ENCODE results near the gene NKIRAS1. TPM values are rescaled to one million over a fixed set of nuclear protein-coding genes. Genes with fewer than 3 reads are reported as not detected.

Gene NKIRAS1
- total RNA-seq, 1 experiment from 2014 or later = 8.9 TPM

DNA sequence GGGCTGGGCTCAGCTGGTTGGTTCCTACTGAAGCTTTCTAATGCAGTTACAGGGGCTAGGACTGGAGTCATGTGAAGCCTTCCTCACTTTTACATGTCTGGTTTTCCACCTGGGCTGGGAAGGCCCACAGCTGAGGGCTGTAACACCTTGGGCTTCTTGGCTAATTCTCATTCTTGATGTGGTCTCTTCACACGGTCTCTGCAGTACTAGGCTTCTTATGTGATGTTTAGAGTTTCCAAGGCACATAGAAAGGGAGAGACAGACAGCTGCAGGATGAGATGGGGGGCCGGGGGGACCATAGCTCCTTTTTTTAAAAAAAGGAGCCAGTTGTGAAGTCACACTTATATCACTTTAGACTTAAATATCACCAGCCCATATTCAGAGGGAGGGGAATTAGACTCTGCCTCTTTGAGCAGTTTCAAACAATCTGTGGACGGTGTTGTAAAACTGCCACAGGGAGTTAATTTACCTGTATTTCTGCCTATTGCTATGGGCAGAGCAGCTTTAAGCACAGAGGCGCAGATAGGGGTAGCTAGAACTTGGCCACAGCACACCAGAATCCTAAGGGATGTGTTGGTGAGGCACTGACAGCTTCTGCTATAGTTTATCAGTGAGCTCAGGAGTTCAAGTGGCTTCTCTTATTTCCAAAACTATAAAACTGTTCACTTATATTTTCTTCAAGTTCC lies 46.7 kb downstream of the NKIRAS1 start:
- H3K27me3 ChIP-seq (ENCODE audit: control insufficient read depth, insufficient read depth, low read length) = no peaks in the 10 kb centered on the region
- DNase-seq (ENCODE audit: low read depth, low spot score) (no peak), ATAC-seq (no peak)
- intact Hi-C loops (cut with micrococcal nuclease; ENCODE audit: unreplicated experiment) = no loop called here
- no peaks in the 10 kb centered on the region for H3K36me3 ChIP-seq (ENCODE audit: control insufficient read depth, insufficient read depth, low read length)
- TF ChIP-seq, protein P1, sequence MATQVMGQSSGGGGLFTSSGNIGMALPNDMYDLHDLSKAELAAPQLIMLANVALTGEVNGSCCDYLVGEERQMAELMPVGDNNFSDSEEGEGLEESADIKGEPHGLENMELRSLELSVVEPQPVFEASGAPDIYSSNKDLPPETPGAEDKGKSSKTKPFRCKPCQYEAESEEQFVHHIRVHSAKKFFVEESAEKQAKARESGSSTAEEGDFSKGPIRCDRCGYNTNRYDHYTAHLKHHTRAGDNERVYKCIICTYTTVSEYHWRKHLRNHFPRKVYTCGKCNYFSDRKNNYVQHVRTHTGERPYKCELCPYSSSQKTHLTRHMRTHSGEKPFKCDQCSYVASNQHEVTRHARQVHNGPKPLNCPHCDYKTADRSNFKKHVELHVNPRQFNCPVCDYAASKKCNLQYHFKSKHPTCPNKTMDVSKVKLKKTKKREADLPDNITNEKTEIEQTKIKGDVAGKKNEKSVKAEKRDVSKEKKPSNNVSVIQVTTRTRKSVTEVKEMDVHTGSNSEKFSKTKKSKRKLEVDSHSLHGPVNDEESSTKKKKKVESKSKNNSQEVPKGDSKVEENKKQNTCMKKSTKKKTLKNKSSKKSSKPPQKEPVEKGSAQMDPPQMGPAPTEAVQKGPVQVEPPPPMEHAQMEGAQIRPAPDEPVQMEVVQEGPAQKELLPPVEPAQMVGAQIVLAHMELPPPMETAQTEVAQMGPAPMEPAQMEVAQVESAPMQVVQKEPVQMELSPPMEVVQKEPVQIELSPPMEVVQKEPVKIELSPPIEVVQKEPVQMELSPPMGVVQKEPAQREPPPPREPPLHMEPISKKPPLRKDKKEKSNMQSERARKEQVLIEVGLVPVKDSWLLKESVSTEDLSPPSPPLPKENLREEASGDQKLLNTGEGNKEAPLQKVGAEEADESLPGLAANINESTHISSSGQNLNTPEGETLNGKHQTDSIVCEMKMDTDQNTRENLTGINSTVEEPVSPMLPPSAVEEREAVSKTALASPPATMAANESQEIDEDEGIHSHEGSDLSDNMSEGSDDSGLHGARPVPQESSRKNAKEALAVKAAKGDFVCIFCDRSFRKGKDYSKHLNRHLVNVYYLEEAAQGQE (IDR thresholded peaks at IDR 0.05; ENCODE audit: insufficient read depth in 1 of 2, low read depth in 2 of 2, low read length in 1 of 2) = no peak
- no peak for TF ChIP-seq CTCF (IDR thresholded peaks at IDR 0.05)
- no peak for TF ChIP-seq TCF7L2 (IDR thresholded peaks at IDR 0.05; ENCODE audit: low read depth, low read length)
- no peak for TF ChIP-seq POLR2AphosphoS5 (IDR thresholded peaks at IDR 0.05; ENCODE audit: low read depth, low read length)
- TF ChIP-seq SIN3A (IDR thresholded peaks at IDR 0.05; ENCODE audit: borderline replicate concordance, insufficient read depth, low read depth, low read length) = no peak
- in situ Hi-C loops (cut with HindIII; ENCODE audit: low pct_unique_long_range_greater_than_20kb, low sequenced_read_pairs) = no loop called here
- H3K4me3 ChIP-seq (ENCODE audit: low read depth in 2 of 2, low read length in 2 of 2) = no peak overlapping the region
- H3K4me1 ChIP-seq (ENCODE audit: control insufficient read depth, insufficient read depth, low read length) = peaks cover 27% of the 10 kb centered on the region
- H3K9me3 ChIP-seq (ENCODE audit: control insufficient read depth, insufficient read depth, low read depth, low read length) = no peaks in the 10 kb centered on the region
- POLR2A ChIA-PET = interaction anchor here (0.6 kb wide), 1 partner anchor 95 kb away, joined by 11 read pairs; no protein-coding TSS in a partner anchor
- CTCF ChIA-PET = no interaction called here
- H3K27ac ChIP-seq (ENCODE audit: low read length) = no peak overlapping the region
- no TSS peak for BruUV-seq (replicated peaks)

DNA sequence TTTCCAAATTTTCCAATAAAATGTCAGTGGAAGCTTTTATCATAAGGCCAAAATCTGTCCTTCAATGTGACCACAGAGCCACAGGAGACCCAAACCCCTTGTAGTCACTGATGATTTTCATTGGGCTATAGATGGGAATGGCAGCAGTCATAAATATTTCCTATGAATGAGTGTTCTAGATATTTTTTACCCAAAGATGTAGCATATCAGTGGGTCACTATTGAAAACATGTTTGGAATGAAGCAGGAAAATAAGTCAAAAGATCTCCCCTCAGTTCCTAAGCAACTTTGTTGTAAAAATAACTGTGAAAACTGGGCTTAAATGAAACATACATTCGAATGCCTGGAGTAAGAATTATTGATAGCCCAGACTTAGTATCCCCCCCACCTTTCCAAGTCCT lies 49.0 kb downstream of the NKIRAS1 start:
- intact Hi-C loops (cut with micrococcal nuclease; ENCODE audit: unreplicated experiment) = no loop called here
- CTCF ChIA-PET = no interaction called here
- TSS peak; percentile 36 for BruUV-seq (replicated peaks)

More for the DNA sequence above, 49.0 kb downstream of the NKIRAS1 start:
- Histone ChIP-seq H3K9me3 (ENCODE audit: control insufficient read depth, insufficient read depth, low read depth, low read length) (no peaks in the 10 kb centered on the region), H3K4me1 (ENCODE audit: control insufficient read depth, insufficient read depth, low read length) (peaks cover 33% of the 10 kb centered on the region), H3K36me3 (ENCODE audit: control insufficient read depth, insufficient read depth, low read length) (no peaks in the 10 kb centered on the region), H3K27ac (ENCODE audit: low read length) (peak overlapping the region; percentile 39; the same call in 1 of the 2 replicates), H3K4me3 (ENCODE audit: low read depth in 2 of 2, low read length in 2 of 2) (no peak overlapping the region), H3K27me3 (ENCODE audit: control insufficient read depth, insufficient read depth, low read length) (no peaks in the 10 kb centered on the region)
- DNase-seq (ENCODE audit: low read depth, low spot score) (no peak), ATAC-seq (no peak)
- POLR2A ChIA-PET = no interaction called here
- in situ Hi-C loops (cut with HindIII; ENCODE audit: low pct_unique_long_range_greater_than_20kb, low sequenced_read_pairs) = no loop called here
- TF ChIP-seq SIN3A (IDR thresholded peaks at IDR 0.05; ENCODE audit: borderline replicate concordance, insufficient read depth, low read depth, low read length) (no peak), POLR2AphosphoS5 (IDR thresholded peaks at IDR 0.05; ENCODE audit: low read depth, low read length) (no peak), TCF7L2 (IDR thresholded peaks at IDR 0.05; ENCODE audit: low read depth, low read length) (no peak), CTCF (IDR thresholded peaks at IDR 0.05) (no peak)
- TF ChIP-seq, protein P1 (IDR thresholded peaks at IDR 0.05; ENCODE audit: insufficient read depth in 1 of 2, low read depth in 2 of 2, low read length in 1 of 2) = no peak
